ENCODE measurements around the gene PLCB4.

GRCh38 chr20:9179193-9179802 is 110.4 kb downstream of the PLCB4 start:
- TF ChIP-seq, protein P1, sequence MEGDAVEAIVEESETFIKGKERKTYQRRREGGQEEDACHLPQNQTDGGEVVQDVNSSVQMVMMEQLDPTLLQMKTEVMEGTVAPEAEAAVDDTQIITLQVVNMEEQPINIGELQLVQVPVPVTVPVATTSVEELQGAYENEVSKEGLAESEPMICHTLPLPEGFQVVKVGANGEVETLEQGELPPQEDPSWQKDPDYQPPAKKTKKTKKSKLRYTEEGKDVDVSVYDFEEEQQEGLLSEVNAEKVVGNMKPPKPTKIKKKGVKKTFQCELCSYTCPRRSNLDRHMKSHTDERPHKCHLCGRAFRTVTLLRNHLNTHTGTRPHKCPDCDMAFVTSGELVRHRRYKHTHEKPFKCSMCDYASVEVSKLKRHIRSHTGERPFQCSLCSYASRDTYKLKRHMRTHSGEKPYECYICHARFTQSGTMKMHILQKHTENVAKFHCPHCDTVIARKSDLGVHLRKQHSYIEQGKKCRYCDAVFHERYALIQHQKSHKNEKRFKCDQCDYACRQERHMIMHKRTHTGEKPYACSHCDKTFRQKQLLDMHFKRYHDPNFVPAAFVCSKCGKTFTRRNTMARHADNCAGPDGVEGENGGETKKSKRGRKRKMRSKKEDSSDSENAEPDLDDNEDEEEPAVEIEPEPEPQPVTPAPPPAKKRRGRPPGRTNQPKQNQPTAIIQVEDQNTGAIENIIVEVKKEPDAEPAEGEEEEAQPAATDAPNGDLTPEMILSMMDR (conservative IDR thresholded peaks at IDR 0.05 in 1 of 2, IDR thresholded peaks at IDR 0.05 in 1 of 2; ENCODE audit: extremely low read depth in 1 of 2, insufficient read depth in 1 of 2, low read depth in 1 of 2, low read length in 2 of 2), result no peak
- TF ChIP-seq EZH2 (IDR thresholded peaks at IDR 0.05; ENCODE audit: borderline replicate concordance, low read length), result no peak
